HG03457 (cell line): ENCODE measurements around the gene C16orf74.

Experiments used
- ATAC-seq: cut with Tn5 transposase; IDR thresholded peaks from one replicate; pipeline ENCODE4 v1.9.1; 2021; ENCODE audit warnings: moderate number of reproducible peaks; ENCODE audit not compliant: unreplicated experiment

The C16orf74 gene

GRCh38 chr16:85777583-85778310, 26.9 kb upstream of the C16orf74 start:
- ATAC-seq: no peak

DNA sequence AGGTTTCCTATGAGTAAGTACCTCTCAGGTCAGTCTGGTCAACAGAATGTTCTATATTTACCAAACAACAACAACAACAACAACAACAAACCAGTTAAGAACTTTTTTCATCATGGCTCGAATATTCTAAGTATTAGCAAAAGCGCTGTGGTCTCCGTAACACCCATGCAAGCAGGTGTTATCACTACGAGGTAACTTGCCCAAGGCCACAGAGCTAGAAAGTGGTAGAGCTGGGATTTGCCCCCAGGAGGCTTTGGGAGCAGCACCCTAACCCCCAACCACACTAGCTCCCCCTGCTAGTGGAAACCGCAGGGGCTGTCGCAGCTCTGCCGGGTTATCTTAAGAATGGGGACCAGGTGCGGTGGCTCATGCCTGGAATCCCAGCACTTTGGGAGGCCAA, 23.9 kb upstream of the C16orf74 start:
- no peak for ATAC-seq

GRCh38 chr16:85774136-85774535, 23.2 kb upstream of the C16orf74 start:
- no peak for ATAC-seq

DNA sequence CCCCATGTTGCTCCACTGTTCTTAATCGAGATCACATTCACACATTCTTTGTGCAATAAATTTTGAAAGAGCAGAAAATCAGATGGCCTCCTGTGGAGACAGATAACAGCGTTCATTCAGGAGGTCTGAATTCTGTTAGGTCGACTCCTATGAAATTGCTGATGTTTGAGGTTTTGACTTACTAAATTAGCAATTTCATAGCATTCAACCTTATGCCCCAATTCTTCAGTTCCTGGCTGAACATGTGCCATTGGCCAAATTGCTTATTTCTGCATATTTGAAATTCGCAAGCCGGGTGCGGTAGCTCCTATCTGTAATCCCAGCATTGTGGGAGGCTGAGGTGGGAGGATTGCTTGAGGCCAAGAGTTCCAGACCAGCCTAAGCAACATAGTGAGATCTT, 22.1 kb upstream of the C16orf74 start:
- no peak for ATAC-seq

DNA sequence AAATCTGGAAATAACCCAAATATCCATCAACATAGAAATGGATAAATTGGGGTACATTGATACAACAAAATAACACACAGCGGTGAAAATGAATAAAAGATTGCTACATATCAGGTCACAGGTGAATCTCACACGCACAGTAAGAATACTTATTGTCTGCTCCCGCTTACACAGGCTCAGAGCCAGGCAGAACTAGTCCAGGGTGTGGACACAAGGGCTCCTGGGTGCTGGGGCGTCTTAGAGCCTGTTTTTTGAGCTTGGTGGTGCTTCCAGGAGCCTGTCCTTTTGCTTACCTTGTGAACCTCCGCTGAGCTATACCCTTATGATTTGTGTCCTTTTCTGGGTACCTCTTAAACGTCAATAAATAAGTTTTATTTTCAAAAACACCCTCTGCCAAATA, 19.8 kb upstream of the C16orf74 start:
- ATAC-seq: no peak

- no peak for ATAC-seq
Measured at GRCh38 chr16:85768199-85768598, 17.3 kb upstream of the C16orf74 start.

GRCh38 chr16:85767531-85767930, 16.6 kb upstream of the C16orf74 start:
- ATAC-seq: no peak

DNA sequence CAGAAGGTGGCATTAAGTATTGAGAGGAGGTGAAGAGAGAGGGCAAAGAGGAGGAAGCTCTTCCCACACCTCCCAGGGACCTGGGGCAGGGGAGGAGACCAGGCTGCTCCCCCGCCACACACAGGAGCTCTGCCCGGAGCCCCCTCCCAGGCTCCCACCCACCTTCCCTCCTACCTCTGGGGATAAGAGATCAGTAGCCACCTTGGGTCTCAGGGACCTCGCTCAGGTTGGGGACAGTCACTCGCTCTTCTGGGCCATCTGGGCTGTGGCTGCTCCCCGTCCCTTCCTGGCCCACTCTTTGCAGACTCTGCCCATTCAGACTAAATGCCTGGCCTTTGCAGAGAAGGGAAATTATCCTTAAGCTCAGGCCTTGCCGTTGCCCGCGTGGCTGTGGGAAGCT, 14.9 kb upstream of the C16orf74 start:
- no peak for ATAC-seq

DNA sequence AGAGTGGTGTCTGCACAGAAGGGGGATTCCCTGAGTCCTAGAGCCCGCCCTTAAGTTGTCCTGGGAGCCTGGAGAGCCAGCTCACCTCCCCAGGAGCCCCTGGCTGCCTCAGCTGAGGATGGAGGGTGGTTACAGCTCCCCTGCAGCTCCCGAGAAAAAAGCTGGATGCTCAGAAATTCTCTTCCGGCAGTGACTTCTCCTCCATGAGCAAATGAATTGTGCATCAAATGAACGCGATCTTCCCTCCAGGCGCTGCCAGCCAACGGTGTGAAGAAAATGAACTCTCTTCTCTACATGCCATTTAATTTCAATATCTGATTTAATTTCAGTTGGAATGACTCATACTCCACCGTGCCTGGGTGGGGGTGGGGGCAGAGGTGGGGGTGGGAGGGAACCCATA, 14.3 kb upstream of the C16orf74 start:
- ATAC-seq: no peak

DNA sequence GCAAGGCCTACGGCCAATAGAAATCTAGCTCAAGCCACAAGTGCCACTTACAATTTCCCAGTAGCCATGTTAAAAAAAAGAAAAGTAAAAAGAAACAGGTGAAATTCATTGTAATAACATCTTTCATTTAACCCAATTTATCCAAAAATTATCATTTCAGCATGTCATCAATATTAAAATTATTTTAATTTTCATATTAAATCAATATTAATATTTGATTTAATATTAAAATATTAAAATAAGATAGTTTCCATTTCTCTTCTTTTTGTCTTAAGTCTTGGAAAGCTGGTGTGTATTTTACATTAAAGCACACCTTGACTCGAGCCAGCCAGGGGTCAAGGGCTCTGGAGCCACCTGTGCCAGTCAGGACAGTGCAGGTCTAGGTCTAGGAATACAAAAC, 12.7 kb upstream of the C16orf74 start:
- ATAC-seq: no peak

GRCh38 chr16:85762970-85763369, 12.1 kb upstream of the C16orf74 start:
- no peak for ATAC-seq

- no peak for ATAC-seq
Measured at GRCh38 chr16:85761861-85762260, 11.0 kb upstream of the C16orf74 start.

- no peak for ATAC-seq
Measured at GRCh38 chr16:85759631-85760419, 8.9 kb upstream of the C16orf74 start.

DNA sequence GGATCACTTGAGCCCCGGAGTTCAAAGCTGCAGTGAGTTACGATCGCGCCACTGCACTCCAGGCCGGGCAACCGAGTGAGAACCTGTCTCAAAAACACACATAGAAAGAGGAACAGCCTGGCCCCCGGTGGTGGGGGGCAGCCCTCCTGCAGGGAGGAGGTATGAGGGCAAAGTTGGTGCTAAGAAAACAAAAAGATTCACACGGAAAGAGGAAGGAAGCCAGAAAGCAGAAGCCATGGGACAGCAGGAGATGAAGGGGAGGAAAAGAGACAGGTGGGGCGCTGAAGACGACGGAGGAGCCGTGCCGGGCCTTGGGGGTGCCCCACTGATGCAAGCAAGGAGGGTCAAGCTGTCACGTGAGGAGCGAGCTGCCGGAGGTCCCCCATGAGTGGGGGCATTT, 8.2 kb upstream of the C16orf74 start:
- no peak for ATAC-seq

GRCh38 chr16:85757341-85757822, 6.5 kb upstream of the C16orf74 start:
- ATAC-seq: no peak

- ATAC-seq: peak; percentile 38
Measured at GRCh38 chr16:85755929-85756768, 5.3 kb upstream of the C16orf74 start.

DNA sequence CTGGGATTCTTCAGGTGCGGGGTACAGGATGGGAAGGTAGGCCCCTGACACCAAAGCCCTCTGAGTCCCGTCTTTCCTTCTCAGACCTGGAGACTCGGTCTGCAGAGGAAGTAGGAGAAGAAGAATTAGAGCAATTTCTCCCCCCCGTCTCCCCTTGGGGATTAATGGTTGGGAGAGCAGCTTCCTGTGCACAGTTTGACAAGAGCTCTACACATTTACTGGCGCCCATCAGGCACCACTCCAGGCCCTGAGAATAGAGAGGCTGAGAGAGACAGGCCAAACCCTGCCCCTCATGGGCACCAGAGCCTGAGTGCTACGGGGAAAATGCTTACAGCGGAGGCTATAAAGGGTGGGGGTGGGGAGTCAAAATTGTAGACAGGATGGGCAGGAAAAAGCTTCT, 3.5 kb upstream of the C16orf74 start:
- ATAC-seq: no peak

DNA sequence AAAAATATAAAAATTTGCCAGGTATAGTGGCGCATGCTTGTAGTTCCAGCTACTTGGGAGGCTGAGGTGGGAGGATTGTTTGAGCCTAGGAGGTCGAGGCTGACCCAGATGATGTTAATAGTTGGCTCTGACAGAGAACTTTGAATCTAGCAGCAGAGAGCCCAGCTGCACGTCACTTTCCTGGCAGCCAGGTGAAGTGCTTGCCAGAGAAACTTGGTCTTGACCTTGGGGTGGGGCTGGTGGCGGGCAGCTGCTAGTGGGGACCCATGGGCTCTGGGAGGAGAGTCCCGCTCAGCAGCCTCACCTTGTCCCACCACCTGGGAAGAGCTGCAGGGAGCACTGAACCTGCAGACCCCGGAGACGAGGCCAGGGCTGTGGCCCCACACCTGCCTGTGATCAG, 3.1 kb upstream of the C16orf74 start:
- no peak for ATAC-seq

DNA sequence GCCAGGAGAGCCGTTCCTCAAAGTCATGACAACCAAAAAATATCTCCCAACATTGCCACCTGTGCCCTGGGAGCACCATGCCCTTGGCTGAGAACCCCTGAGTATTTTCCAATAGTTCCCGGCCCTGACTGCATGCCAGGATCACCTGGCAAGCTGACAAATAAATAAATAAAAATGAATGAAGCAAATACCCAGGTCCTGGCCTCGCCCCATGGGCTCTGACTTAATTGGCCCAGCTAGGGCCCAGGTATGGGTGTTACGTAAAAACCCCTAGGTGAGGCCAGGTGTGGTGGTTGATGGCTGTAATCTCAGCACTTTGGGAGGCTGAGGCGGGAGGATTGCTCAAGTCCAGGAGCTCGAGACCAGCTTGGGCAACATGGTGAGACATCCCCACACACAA, 2.7 kb upstream of the C16orf74 start:
- ATAC-seq: no peak

DNA sequence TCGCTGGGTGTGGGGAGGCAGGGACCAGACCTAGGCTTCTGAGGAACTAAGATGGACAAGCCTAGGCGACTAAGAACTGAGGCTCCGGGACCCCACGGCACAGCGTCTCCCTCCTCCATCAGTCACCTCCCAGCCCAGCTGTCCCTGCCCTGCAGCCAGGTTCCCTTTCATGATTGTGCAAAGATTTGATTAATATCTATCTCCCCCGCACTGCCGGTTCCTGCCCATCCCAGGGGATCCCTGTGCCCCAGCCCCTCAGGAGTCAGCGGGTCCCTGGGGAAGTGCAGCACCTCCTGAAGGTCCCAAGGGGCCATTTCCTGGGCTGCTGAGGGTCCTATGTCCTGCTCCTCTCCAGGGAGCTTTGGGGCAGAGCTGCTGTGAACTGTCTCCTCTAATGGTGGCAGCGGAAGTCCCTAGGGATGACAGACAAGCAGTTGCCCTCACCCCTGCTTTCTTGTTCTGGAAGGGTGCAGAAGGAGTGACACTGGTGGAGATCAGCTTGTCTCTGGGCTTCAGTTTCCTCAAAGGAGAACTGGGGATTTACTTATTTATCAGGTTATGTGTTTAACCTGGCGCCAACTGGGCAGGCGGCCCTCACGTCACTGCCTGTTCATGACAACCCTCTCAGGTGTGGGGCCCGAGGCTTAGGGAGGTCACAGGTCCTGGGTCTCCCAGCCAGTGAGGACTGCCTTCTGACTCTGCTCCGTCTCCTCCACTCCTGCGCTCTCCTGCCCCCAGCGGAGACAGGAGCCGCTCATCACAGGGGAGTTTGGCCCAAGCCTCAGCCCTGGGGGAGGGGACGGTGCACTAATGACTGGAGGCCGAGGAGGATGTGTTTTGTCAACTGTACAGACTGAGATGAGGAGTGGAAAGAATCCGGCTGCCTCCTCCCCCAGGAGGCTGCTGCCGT, 1.9 kb upstream of the C16orf74 start:
- ATAC-seq: no peak
